ENCODE measurements around the gene RBSN. TPM values are rescaled to one million over a fixed set of nuclear protein-coding genes. Genes with fewer than 3 reads are reported as not detected.

The RBSN gene
- total RNA-seq, 3 donors from 2014 or later (not counting 1 experiment from before 2014, with no cell fraction given): 27.6 to 34.4 (median 29.4) TPM

- intact Hi-C loops (cut with micrococcal nuclease): no loop called here
- H3K4me1 Mint-ChIP-seq: peaks cover 4 to 10% of the 10 kb centered on the region in 2 donors
Observed at GRCh38 chr3:15113471-15113870, 14.5 kb upstream of the RBSN start.

DNA sequence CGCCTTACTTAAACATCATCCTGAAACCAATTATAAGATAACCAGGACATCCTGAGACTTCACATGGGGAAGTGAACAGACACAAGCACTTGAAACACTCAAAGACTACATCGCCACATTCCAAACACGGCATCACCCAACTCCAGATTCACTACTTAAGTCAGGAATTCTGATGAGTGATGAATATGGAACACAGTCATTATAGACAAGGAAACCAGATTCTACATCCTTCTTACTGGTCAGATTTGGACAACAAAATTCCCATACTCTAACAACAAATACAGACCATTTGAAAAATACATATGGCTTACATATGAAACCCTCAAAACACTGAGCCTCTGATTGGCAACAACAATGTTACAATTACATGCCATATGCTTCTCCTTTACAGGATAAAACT is 13.1 kb upstream of the RBSN start:
- Histone ChIP-seq H3K9me3 (ENCODE audit: control insufficient read depth, insufficient read depth, low read length) (no peaks in the 10 kb centered on the region), H3K4me3 (ENCODE audit: low read length) (no peak overlapping the region), H3K27ac (ENCODE audit: low read length) (no peak overlapping the region), H3K27me3 (ENCODE audit: control insufficient read depth, insufficient read depth, low read length) (no peaks in the 10 kb centered on the region), H3K4me1 (ENCODE audit: control insufficient read depth, insufficient read depth, low read length) (peaks cover 5% of the 10 kb centered on the region), H3K36me3 (ENCODE audit: control insufficient read depth, insufficient read depth, low read length) (no peaks in the 10 kb centered on the region)
- no peak for TF ChIP-seq CTCF (IDR thresholded peaks at IDR 0.05)
- Mint-ChIP-seq H3K27ac (no peak overlapping the region), H3K4me3 (no peak overlapping the region), H3K9me3 (no peaks in the 10 kb centered on the region), H3K4me1 (peaks cover 11 to 16% of the 10 kb centered on the region in 2 donors), H3K36me3 (no peaks in the 10 kb centered on the region), H3K27me3 (ENCODE audit: low read depth in 2 of 2) (peaks cover 11 to 21% of the 10 kb centered on the region in 2 donors)
- ATAC-seq: no peak
- DNase-seq: no peak
- WGBS (ENCODE audit: insufficient coverage): 62% methylated on average over 1 of the region's 3 CpGs
- intact Hi-C loops (cut with micrococcal nuclease): no loop called here

More at GRCh38 chr3:15113471-15113870, 14.5 kb upstream of the RBSN start:
- no peak for DNase-seq
- Mint-ChIP-seq H3K4me3 (no peak overlapping the region), H3K36me3 (no peaks in the 10 kb centered on the region), H3K9me3 (no peaks in the 10 kb centered on the region), H3K27ac (no peak overlapping the region), H3K27me3 (ENCODE audit: low read depth in 2 of 2) (peaks cover 7 to 15% of the 10 kb centered on the region in 2 donors)
- Histone ChIP-seq H3K27me3 (ENCODE audit: control insufficient read depth, insufficient read depth, low read length) (no peaks in the 10 kb centered on the region), H3K27ac (ENCODE audit: low read length) (no peak overlapping the region), H3K36me3 (ENCODE audit: control insufficient read depth, insufficient read depth, low read length) (no peaks in the 10 kb centered on the region), H3K4me3 (ENCODE audit: low read length) (no peak overlapping the region), H3K9me3 (ENCODE audit: control insufficient read depth, insufficient read depth, low read length) (no peaks in the 10 kb centered on the region), H3K4me1 (ENCODE audit: control insufficient read depth, insufficient read depth, low read length) (peaks cover under 1% of the 10 kb centered on the region)
- no peak for TF ChIP-seq CTCF (IDR thresholded peaks at IDR 0.05)
- ATAC-seq: no peak
- WGBS (ENCODE audit: insufficient coverage): 81% methylated on average over 6 of the region's 6 CpGs

DNA sequence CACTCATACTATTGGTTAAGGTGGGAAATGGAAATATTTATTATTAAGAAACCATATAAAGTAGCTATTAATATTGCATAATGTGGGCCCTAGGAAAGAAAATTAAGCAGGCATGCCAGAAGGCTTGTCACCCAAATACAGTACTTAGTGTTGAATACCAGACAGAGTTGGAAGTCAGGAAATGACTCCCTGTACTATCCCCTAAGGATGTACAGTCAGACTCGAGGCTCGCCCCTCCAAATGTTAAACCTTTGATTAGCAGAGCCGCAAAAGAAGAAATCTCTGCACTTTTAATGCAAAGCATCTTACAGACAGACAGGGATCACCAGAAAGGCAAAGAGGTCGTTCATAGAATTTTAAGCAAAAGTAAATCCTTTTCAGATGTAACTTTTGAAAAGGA is 11.3 kb upstream of the RBSN start:
- no peak for TF ChIP-seq CTCF (IDR thresholded peaks at IDR 0.05)
- H3K4me1 Mint-ChIP-seq: peaks cover 11 to 16% of the 10 kb centered on the region in 2 donors
- no peak for DNase-seq
- H3K9me3 ChIP-seq (ENCODE audit: control insufficient read depth, insufficient read depth, low read length): no peaks in the 10 kb centered on the region
- WGBS (ENCODE audit: insufficient coverage): 90% methylated on average over 4 of the region's 4 CpGs
- intact Hi-C loops (cut with micrococcal nuclease): no loop called here
- H3K36me3 Mint-ChIP-seq: no peaks in the 10 kb centered on the region
- no peak overlapping the region for H3K4me3 Mint-ChIP-seq
- no peaks in the 10 kb centered on the region for H3K36me3 ChIP-seq (ENCODE audit: control insufficient read depth, insufficient read depth, low read length)
- H3K27ac ChIP-seq (ENCODE audit: low read length): no peak overlapping the region
- H3K27ac Mint-ChIP-seq: no peak overlapping the region
- ATAC-seq: no peak
- no peak overlapping the region for H3K4me3 ChIP-seq (ENCODE audit: low read length)
- H3K27me3 ChIP-seq (ENCODE audit: control insufficient read depth, insufficient read depth, low read length): no peaks in the 10 kb centered on the region
- H3K27me3 Mint-ChIP-seq (ENCODE audit: low read depth in 2 of 2): peaks cover 11 to 27% of the 10 kb centered on the region in 2 donors
- no peaks in the 10 kb centered on the region for H3K9me3 Mint-ChIP-seq
- H3K4me1 ChIP-seq (ENCODE audit: control insufficient read depth, insufficient read depth, low read length): peaks cover 5% of the 10 kb centered on the region

DNA sequence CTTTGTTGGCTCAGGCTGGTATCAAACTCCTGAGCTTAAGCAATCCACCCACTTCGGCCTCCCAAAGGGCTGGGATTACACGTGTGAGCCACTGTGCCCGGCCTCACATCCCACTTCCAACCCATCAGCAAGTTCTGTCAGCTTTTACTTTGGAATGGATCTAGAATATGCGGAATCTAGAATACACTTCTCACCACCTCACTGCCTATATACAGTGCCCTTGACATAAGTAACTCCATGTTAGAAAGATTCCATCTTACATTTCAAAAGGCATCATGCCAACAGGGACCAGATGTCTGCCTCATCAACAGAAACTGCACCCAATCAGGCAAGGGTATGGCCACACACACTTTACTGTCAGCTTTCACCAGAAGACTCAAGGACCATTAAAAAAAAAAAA is 9.9 kb upstream of the RBSN start:
- ATAC-seq (no peak), DNase-seq (no peak)
- Histone ChIP-seq H3K27me3 (ENCODE audit: control insufficient read depth, insufficient read depth, low read length) (no peaks in the 10 kb centered on the region), H3K9me3 (ENCODE audit: control insufficient read depth, insufficient read depth, low read length) (no peaks in the 10 kb centered on the region), H3K4me3 (ENCODE audit: low read length) (no peak overlapping the region), H3K27ac (ENCODE audit: low read length) (no peak overlapping the region), H3K36me3 (ENCODE audit: control insufficient read depth, insufficient read depth, low read length) (no peaks in the 10 kb centered on the region), H3K4me1 (ENCODE audit: control insufficient read depth, insufficient read depth, low read length) (peaks cover 5% of the 10 kb centered on the region)
- Mint-ChIP-seq H3K4me1 (peaks cover 11 to 16% of the 10 kb centered on the region in 2 donors), H3K36me3 (no peaks in the 10 kb centered on the region), H3K4me3 (no peak overlapping the region), H3K9me3 (no peaks in the 10 kb centered on the region), H3K27me3 (ENCODE audit: low read depth in 2 of 2) (peaks cover 11 to 27% of the 10 kb centered on the region in 2 donors), H3K27ac (no peak overlapping the region)
- WGBS (ENCODE audit: insufficient coverage): 86% methylated on average over 4 of the region's 4 CpGs
- TF ChIP-seq CTCF (IDR thresholded peaks at IDR 0.05): no peak
- intact Hi-C loops (cut with micrococcal nuclease): loop anchor here (5.0 kb wide), 1 partner anchor 298 kb away; no protein-coding TSS in a partner anchor
